Astrocyte (in vitro differentiated cells and primary cell): Measurements from ENCODE around the gene GTF3C6.
"Not testable (repeated sequence)": the region's sequence is repeated elsewhere in the genome, so short reads cannot be mapped to it uniquely, and the experiment has no call there.

Experiments used
- EZH2 ChIP-seq: IDR thresholded peaks from 2 replicates; pipeline ENCODE4 v1.6.1; 2012; ENCODE audit warnings: mild to moderate bottlenecking, low read length, inconsistent platforms; ENCODE audit not compliant: insufficient read depth
- TF ChIP-seq, protein P1 (sequence below): IDR thresholded peaks from 2 replicates; pipeline ENCODE4 v1.5.1; 2011; ENCODE audit warnings: low read depth, mild to moderate bottlenecking, inconsistent platforms, low read length, moderate library complexity; ENCODE audit not compliant: insufficient read depth

DNA sequence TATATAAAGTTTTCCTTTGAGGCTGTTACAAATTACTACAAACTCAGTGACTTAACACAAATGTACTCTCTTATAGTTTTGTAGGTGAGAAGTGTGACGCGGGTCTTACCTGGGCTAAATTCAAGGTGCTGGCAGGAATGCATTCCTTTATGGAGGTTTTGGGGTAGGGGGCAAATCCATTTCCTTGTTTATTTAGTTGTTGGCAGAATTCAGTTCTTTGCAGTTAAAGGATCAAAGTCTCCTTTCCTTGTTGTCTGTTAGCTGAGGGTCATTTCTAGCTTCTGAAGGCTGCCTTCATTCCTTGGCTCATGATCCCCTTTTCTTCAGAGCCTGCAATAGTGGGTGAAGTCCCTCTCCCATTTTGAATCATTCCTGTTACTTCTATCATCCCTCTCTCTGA is 10.2 kb downstream of the GTF3C6 start:
- TF ChIP-seq, protein P1, sequence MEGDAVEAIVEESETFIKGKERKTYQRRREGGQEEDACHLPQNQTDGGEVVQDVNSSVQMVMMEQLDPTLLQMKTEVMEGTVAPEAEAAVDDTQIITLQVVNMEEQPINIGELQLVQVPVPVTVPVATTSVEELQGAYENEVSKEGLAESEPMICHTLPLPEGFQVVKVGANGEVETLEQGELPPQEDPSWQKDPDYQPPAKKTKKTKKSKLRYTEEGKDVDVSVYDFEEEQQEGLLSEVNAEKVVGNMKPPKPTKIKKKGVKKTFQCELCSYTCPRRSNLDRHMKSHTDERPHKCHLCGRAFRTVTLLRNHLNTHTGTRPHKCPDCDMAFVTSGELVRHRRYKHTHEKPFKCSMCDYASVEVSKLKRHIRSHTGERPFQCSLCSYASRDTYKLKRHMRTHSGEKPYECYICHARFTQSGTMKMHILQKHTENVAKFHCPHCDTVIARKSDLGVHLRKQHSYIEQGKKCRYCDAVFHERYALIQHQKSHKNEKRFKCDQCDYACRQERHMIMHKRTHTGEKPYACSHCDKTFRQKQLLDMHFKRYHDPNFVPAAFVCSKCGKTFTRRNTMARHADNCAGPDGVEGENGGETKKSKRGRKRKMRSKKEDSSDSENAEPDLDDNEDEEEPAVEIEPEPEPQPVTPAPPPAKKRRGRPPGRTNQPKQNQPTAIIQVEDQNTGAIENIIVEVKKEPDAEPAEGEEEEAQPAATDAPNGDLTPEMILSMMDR, result not testable (repeated sequence)
- not testable (repeated sequence) for TF ChIP-seq EZH2
